ENCODE measurements around the gene HPX. TPM values are rescaled to one million over a fixed set of nuclear protein-coding genes. Genes with fewer than 3 reads are reported as not detected.

The HPX gene
- total RNA-seq, 1 donor from 2014 or later: 0.56 TPM

- H3K4me1 Mint-ChIP-seq: peaks cover 14% of the 10 kb centered on the region
- TF ChIP-seq EZH2 (IDR thresholded peaks at IDR 0.05): no peak
- TF ChIP-seq EZH2phosphoT487 (IDR thresholded peaks at IDR 0.05): no peak
- TF ChIP-seq CTCF (IDR thresholded peaks at IDR 0.05): no peak
- no peaks in the 10 kb centered on the region for H3K27me3 Mint-ChIP-seq (ENCODE audit: insufficient read depth, low read depth)
- H3K36me3 ChIP-seq: no peaks in the 10 kb centered on the region
- peaks cover 8% of the 10 kb centered on the region for H4K20me1 ChIP-seq (ENCODE audit: low read depth)
- DNase-seq (ENCODE audit: low spot score): no peak
- H3K4me3 ChIP-seq: no peak overlapping the region
- no peaks in the 10 kb centered on the region for H3K9me3 Mint-ChIP-seq
- no peaks in the 10 kb centered on the region for H3K79me2 ChIP-seq (ENCODE audit: low read depth)
- H3K4me1 ChIP-seq: no peaks in the 10 kb centered on the region
- no peaks in the 10 kb centered on the region for H3K27me3 ChIP-seq
- no peak overlapping the region for H2AFZ ChIP-seq (replicated peaks)
- no peak overlapping the region for H3K9ac ChIP-seq
- H3K27ac Mint-ChIP-seq: no peak overlapping the region
- peaks cover 4% of the 10 kb centered on the region for H3F3A ChIP-seq (ENCODE audit: low read depth)
- no peaks in the 10 kb centered on the region for H3K9me3 ChIP-seq (ENCODE audit: low read depth)
- no peak overlapping the region for H3K27ac ChIP-seq
- no peak overlapping the region for H3K4me2 ChIP-seq
- no peak overlapping the region for H3K4me3 Mint-ChIP-seq
- H3K36me3 Mint-ChIP-seq: peaks cover 12% of the 10 kb centered on the region
These were observed 29.9 kb downstream of the HPX start for GRCh38 chr11:6410695-6411430.

- Mint-ChIP-seq H3K27ac (no peak overlapping the region), H3K36me3 (peaks cover 17% of the 10 kb centered on the region), H3K9me3 (no peaks in the 10 kb centered on the region), H3K4me1 (peaks cover 35% of the 10 kb centered on the region), H3K27me3 (ENCODE audit: insufficient read depth, low read depth) (peaks cover 2% of the 10 kb centered on the region), H3K4me3 (no peak overlapping the region)
- Histone ChIP-seq H3K27ac (no peak overlapping the region), H3K79me2 (ENCODE audit: low read depth) (no peaks in the 10 kb centered on the region), H3K36me3 (no peaks in the 10 kb centered on the region), H3K27me3 (no peaks in the 10 kb centered on the region), H4K20me1 (ENCODE audit: low read depth) (peaks cover 25% of the 10 kb centered on the region), H3K9ac (no peak overlapping the region), H3K4me2 (no peak overlapping the region), H3F3A (ENCODE audit: low read depth) (peaks cover 15% of the 10 kb centered on the region), H3K4me1 (peaks cover 10% of the 10 kb centered on the region), H3K9me3 (ENCODE audit: low read depth) (no peaks in the 10 kb centered on the region), H2AFZ (replicated peaks) (no peak overlapping the region), H3K4me3 (no peak overlapping the region)
- DNase-seq (ENCODE audit: low spot score): no peak
- no peak for TF ChIP-seq CTCF (IDR thresholded peaks at IDR 0.05)
- no peak for TF ChIP-seq EZH2 (IDR thresholded peaks at IDR 0.05)
- TF ChIP-seq EZH2phosphoT487 (IDR thresholded peaks at IDR 0.05): no peak
These were observed 34.4 kb downstream of the HPX start for GRCh38 chr11:6406370-6406769.

GRCh38 chr11:6405846-6406245 lies 34.9 kb downstream of the HPX start:
- H3K4me3 Mint-ChIP-seq: peak overlapping the region; percentile 19
- peaks cover 10% of the 10 kb centered on the region for H3K4me1 ChIP-seq
- H3K27me3 Mint-ChIP-seq (ENCODE audit: insufficient read depth, low read depth): peaks cover 2% of the 10 kb centered on the region
- H3K79me2 ChIP-seq (ENCODE audit: low read depth): no peaks in the 10 kb centered on the region
- H3K4me3 ChIP-seq: no peak overlapping the region
- no peaks in the 10 kb centered on the region for H3K9me3 Mint-ChIP-seq
- peaks cover 35% of the 10 kb centered on the region for H3K4me1 Mint-ChIP-seq
- H3K9ac ChIP-seq: no peak overlapping the region
- no peaks in the 10 kb centered on the region for H3K27me3 ChIP-seq
- peaks cover 20% of the 10 kb centered on the region for H3K36me3 Mint-ChIP-seq
- DNase-seq (ENCODE audit: low spot score): no peak
- no peaks in the 10 kb centered on the region for H3K36me3 ChIP-seq
- H3K9me3 ChIP-seq (ENCODE audit: low read depth): no peaks in the 10 kb centered on the region
- H4K20me1 ChIP-seq (ENCODE audit: low read depth): peaks cover 25% of the 10 kb centered on the region
- H3K27ac ChIP-seq: no peak overlapping the region
- H2AFZ ChIP-seq (replicated peaks): no peak overlapping the region
- H3F3A ChIP-seq (ENCODE audit: low read depth): peaks cover 15% of the 10 kb centered on the region
- TF ChIP-seq EZH2phosphoT487 (IDR thresholded peaks at IDR 0.05) (no peak), CTCF (IDR thresholded peaks at IDR 0.05) (no peak)
- H3K4me2 ChIP-seq: no peak overlapping the region
- H3K27ac Mint-ChIP-seq: no peak overlapping the region

All from neural progenitor cell (in vitro differentiated cells).